Upper lobe of right lung (tissue), 1 donor: ENCODE data around the gene COX7B2. TPM values are rescaled to one million over a fixed set of nuclear protein-coding genes. Genes with fewer than 3 reads are reported as not detected.

Source experiments
- ATAC-seq: fragments of 200-7000 bp; cut with Tn5 transposase; one replicate; pipeline ENCODE4 v1.9.1; 2020; ENCODE audit warnings: mild to moderate bottlenecking, moderate library complexity
- DNase-seq: peaks from one replicate; pipeline ENCODE4 v3.0.0-alpha.2; 2020
- H3K27ac ChIP-seq: fragments of 200-600 bp; one replicate; pipeline ENCODE4 v1.8.0; 2022
- H3K27me3 ChIP-seq: fragments of 200-600 bp; one replicate; pipeline ENCODE4 v1.8.0; 2022; ENCODE audit warnings: mild to moderate bottlenecking
- H3K36me3 ChIP-seq: fragments of 200-600 bp; one replicate; pipeline ENCODE4 v1.8.0; 2022
- H3K4me1 ChIP-seq: fragments of 200-600 bp; one replicate; pipeline ENCODE4 v1.8.0; 2022
- H3K4me3 ChIP-seq: fragments of 200-600 bp; one replicate; pipeline ENCODE4 v1.8.0; 2022; ENCODE audit warnings: mild to moderate bottlenecking
- H3K9me3 ChIP-seq: fragments of 200-600 bp; one replicate; pipeline ENCODE4 v1.8.0; 2022
- intact Hi-C: fragments of 100-400 bp; cut with DNase I; formaldehyde crosslinking; loops from one replicate; pipeline ENCODE4 v1.11.0; 2022
- long read RNA-seq: library from polyadenylated mRNA; unstranded; transcript quantifications from one replicate; pipeline ENCODE4 v2.0.0, GENCODE V29; 2021
- total RNA-seq: library from RNA; stranded (reverse); fragmentation: NEBNext Ultra II Directional; extraction: Animal tissue kit (Norgen Biotek cat#: 25700); gene quantifications from one replicate; pipeline ENCODE4 v1.2.1, GENCODE V29; 2021
- TF ChIP-seq, protein P1 (sequence below): fragments of 200-600 bp; IDR thresholded peaks from one replicate; pipeline ENCODE4 v1.8.0; 2022; ENCODE audit warnings: antibody characterized with exemption
- donor health status: DM: no; HTN: yes; CAD: no; lungs with severe emphysema.

COX7B2 gene, protein sequence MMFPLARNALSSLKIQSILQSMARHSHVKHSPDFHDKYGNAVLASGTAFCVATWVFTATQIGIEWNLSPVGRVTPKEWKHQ
- total RNA-seq: not detected
- long read RNA-seq: 0 reads

DNA sequence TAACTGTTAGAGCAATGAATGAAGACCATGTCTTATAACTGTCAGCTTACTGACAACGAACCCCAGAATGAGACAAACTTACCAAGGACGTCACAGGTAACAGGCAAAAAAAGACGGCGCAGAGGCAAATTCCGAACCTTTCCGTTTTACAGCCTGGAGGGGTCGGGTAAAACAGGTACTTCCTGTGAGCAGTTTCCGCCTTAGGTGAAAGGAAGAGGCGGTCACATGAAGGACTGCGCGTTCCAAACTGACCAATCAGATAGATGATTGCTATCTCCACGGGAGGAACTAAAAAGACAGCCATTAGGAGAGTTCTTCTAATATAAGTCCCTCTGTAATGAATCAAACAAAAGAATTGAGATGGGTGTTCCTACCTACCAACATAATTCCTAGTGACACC, at the start of gene COX7B2:
TSS of gene COX7B2 (minus strand) at position 168 of the 400 bp plus-strand sequence. CDS start 174,053 bp downstream, outside the sequence.
- TF ChIP-seq, protein P1, sequence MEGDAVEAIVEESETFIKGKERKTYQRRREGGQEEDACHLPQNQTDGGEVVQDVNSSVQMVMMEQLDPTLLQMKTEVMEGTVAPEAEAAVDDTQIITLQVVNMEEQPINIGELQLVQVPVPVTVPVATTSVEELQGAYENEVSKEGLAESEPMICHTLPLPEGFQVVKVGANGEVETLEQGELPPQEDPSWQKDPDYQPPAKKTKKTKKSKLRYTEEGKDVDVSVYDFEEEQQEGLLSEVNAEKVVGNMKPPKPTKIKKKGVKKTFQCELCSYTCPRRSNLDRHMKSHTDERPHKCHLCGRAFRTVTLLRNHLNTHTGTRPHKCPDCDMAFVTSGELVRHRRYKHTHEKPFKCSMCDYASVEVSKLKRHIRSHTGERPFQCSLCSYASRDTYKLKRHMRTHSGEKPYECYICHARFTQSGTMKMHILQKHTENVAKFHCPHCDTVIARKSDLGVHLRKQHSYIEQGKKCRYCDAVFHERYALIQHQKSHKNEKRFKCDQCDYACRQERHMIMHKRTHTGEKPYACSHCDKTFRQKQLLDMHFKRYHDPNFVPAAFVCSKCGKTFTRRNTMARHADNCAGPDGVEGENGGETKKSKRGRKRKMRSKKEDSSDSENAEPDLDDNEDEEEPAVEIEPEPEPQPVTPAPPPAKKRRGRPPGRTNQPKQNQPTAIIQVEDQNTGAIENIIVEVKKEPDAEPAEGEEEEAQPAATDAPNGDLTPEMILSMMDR: no peak
- ATAC-seq (no peak), DNase-seq (no peak)
- Histone ChIP-seq H3K4me1 (no peaks in the 10 kb centered on the region), H3K4me3 (no peak within 1 kb of the TSS), H3K27ac (no peak within 1 kb of the TSS), H3K36me3 (no peaks in the 10 kb centered on the region), H3K9me3 (no peaks in the 10 kb centered on the region), H3K27me3 (no peaks in the 10 kb centered on the region)
- intact Hi-C loops: no loop called here

DNA sequence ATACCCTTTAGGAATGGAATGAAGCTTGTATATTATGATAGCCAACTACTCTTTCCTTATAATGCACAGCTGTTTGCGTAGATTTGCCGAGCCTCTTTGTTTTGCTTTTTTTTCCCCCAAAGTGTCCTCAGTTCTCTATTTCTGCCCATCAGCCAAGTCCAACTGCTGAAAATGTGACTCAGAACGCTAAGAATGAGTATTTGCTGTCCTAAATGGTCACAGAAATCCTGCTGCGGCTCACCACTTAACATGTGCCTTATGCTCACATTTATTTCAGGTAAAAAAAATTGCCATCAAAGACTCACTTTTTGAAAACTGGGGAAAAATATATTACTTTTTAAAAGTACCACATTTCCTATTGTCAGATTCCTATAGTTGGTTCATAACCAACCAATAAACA, 47.4 kb upstream of the COX7B2 start:
- Histone ChIP-seq H3K36me3 (no peaks in the 10 kb centered on the region), H3K9me3 (no peaks in the 10 kb centered on the region), H3K4me3 (no peak overlapping the region), H3K27me3 (peaks cover 27% of the 10 kb centered on the region), H3K27ac (no peak overlapping the region), H3K4me1 (peaks cover 5% of the 10 kb centered on the region)
- DNase-seq (no peak), ATAC-seq (no peak)
- intact Hi-C loops: no loop called here
- TF ChIP-seq, protein P1: no peak

DNA sequence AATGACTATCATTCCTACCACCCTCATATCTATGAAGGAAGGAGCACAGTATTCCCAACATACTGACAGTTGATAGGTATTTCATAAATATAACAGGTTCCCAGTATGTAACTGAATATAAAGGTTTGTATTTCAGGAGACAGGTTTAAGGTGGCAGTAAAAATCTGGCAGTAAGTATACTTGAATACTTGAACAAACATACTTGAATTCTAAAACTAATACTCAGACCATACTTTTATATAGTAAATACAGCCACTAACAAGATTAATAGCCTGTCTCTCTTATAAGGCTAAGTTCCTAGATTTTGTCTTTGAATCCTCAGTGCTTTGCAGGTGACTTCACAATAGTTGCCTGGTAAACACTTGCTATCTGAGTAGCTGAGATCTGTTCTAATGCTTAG, 46.6 kb upstream of the COX7B2 start:
- TF ChIP-seq, protein P1: no peak
- intact Hi-C loops: no loop called here
- Histone ChIP-seq H3K27me3 (peaks cover 27% of the 10 kb centered on the region), H3K4me3 (no peak overlapping the region), H3K27ac (no peak overlapping the region), H3K4me1 (peaks cover 5% of the 10 kb centered on the region), H3K9me3 (no peaks in the 10 kb centered on the region), H3K36me3 (no peaks in the 10 kb centered on the region)
- DNase-seq (no peak), ATAC-seq (no peak)

DNA sequence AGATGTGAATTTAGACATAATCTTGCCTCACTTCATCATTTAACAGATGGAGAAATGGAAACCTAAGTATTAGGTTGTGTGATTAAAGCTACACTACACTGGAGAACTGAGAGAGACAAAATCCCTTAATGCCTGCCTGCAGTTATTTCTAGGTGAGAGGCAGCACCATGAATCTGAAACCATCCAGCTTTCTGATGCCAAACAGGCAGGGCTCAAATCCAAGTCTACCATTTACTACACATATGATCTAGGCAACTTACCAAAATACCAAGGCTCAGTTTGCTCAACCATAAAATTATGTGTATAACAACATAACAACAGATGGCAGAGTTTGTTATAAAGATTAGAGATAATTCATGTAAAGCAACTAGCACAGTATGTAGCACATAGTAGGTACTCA, 45.6 kb upstream of the COX7B2 start:
- Histone ChIP-seq H3K36me3 (no peaks in the 10 kb centered on the region), H3K9me3 (no peaks in the 10 kb centered on the region), H3K4me3 (no peak overlapping the region), H3K27me3 (peaks cover 30% of the 10 kb centered on the region), H3K27ac (no peak overlapping the region), H3K4me1 (peaks cover 5% of the 10 kb centered on the region)
- TF ChIP-seq, protein P1: no peak
- DNase-seq: no peak
- ATAC-seq: no peak
- intact Hi-C loops: no loop called here

DNA sequence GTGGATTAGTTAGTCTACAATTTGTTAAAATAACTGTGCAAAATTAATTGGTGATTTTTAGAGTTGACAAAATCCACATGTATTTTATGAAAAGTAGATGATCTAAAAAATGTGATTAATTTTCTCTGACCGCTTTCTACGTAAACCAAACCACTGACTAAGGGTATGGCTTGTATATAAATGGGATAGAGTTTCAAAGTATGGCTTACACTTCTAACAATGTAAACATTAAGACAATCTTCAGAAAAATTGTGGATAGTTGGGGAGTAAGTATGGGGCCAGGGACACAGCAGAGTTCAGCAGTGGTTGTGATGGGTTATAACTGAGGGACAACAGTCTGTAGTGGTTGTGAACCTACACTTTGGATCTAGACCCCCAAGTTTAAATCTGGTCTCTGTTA, 44.5 kb upstream of the COX7B2 start:
- H3K4me3 ChIP-seq: no peak overlapping the region
- ATAC-seq: no peak
- no peak overlapping the region for H3K27ac ChIP-seq
- no peak for DNase-seq
- intact Hi-C loops: no loop called here
- TF ChIP-seq, protein P1: no peak
- no peaks in the 10 kb centered on the region for H3K9me3 ChIP-seq
- no peaks in the 10 kb centered on the region for H3K36me3 ChIP-seq
- H3K4me1 ChIP-seq: peaks cover 5% of the 10 kb centered on the region
- H3K27me3 ChIP-seq: peaks cover 24% of the 10 kb centered on the region

DNA sequence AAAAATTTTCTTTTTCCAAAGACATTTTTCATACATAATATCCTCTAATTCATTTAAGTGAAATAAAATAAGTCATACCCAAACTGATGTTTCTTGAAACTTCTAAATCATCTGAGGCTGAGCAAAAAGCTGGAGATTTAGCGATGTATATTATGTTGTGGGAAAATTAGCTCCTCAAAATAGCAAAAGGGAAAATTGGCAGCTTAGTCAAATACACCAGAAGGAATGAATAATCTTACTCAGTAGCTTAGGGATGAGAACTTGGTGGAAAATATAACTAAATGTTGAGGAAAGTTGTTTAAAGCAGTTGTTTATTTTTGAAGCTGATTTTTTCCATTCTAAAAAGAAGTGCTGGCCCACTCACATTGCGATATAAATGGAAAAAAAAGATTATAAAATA, 43.4 kb upstream of the COX7B2 start:
- no peaks in the 10 kb centered on the region for H3K36me3 ChIP-seq
- H3K27me3 ChIP-seq: peaks cover 24% of the 10 kb centered on the region
- H3K27ac ChIP-seq: no peak overlapping the region
- no peak for DNase-seq
- H3K9me3 ChIP-seq: no peaks in the 10 kb centered on the region
- TF ChIP-seq, protein P1: no peak
- peaks cover 5% of the 10 kb centered on the region for H3K4me1 ChIP-seq
- H3K4me3 ChIP-seq: no peak overlapping the region
- ATAC-seq: no peak
- intact Hi-C loops: no loop called here
